SU-DHL-6 (cell line): ENCODE measurements around the gene GRK2.

Source experiments
- EZH2phosphoT487 ChIP-seq: fragments of 200-600 bp; sonication (generic), shearing (Covaris generic); conservative IDR thresholded peaks from 2 replicates; pipeline ENCODE4 v1.6.1; 2018; ENCODE audit warnings: mild to moderate bottlenecking, antibody characterized with exemption, low read length, moderate library complexity, mixed read lengths
- TF ChIP-seq, protein P1 (sequence below): fragments of 200-600 bp; sonication (generic); IDR thresholded peaks from one replicate; pipeline ENCODE4 v1.5.1; 2017; ENCODE audit warnings: antibody characterized with exemption, mild to moderate bottlenecking, low read length, moderate library complexity; ENCODE audit not compliant: insufficient read depth, poor library complexity, severe bottlenecking

DNA sequence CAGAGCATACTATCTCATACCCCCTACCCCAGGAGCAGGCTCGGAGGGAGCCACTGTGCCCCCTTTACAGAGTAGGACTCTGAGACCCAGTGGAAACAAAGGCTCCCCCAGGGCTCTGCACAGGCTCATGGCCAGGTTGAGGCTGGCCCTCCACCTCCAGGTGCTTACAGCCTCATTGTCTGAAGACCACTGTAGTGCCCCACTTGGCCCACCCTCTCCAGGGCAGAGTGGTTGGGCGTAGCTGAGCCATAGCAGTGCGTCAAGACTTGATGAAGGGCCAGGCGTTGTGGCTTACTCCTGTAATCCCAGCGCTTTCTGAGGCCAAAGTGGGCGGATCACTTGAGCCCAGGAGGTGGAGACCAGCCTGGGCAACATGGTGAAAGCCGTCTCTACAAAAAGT lies 24.5 kb downstream of the GRK2 start:
- TF ChIP-seq, protein P1, sequence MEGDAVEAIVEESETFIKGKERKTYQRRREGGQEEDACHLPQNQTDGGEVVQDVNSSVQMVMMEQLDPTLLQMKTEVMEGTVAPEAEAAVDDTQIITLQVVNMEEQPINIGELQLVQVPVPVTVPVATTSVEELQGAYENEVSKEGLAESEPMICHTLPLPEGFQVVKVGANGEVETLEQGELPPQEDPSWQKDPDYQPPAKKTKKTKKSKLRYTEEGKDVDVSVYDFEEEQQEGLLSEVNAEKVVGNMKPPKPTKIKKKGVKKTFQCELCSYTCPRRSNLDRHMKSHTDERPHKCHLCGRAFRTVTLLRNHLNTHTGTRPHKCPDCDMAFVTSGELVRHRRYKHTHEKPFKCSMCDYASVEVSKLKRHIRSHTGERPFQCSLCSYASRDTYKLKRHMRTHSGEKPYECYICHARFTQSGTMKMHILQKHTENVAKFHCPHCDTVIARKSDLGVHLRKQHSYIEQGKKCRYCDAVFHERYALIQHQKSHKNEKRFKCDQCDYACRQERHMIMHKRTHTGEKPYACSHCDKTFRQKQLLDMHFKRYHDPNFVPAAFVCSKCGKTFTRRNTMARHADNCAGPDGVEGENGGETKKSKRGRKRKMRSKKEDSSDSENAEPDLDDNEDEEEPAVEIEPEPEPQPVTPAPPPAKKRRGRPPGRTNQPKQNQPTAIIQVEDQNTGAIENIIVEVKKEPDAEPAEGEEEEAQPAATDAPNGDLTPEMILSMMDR = no peak
- TF ChIP-seq EZH2phosphoT487 = no peak
